T follicular helper cell (primary cell): Measurements from ENCODE around the gene RIMS1.
"Not testable (repeated sequence)": the region's sequence is repeated elsewhere in the genome, so short reads cannot be mapped to it uniquely, and the experiment has no call there.

Source experiments
- DNase-seq: peaks from one replicate; pipeline ENCODE4 v3.0.0-alpha.2; 2020; ENCODE audit warnings: low read depth

Gene RIMS1

GRCh38 chr6:72328775-72329174, 442.4 kb downstream of the RIMS1 start:
- no peak for DNase-seq

GRCh38 chr6:72335203-72335602, 448.9 kb downstream of the RIMS1 start:
- not testable (repeated sequence) for DNase-seq

GRCh38 chr6:72348926-72349325, 462.6 kb downstream of the RIMS1 start:
- no peak for DNase-seq

GRCh38 chr6:72350296-72350881, 464.0 kb downstream of the RIMS1 start:
- DNase-seq = no peak

- DNase-seq = no peak
Measured at GRCh38 chr6:72363844-72364740, 477.7 kb downstream of the RIMS1 start.

GRCh38 chr6:72365773-72366172, 479.4 kb downstream of the RIMS1 start:
- no peak for DNase-seq

GRCh38 chr6:72367439-72367838, 481.1 kb downstream of the RIMS1 start:
- DNase-seq = no peak

GRCh38 chr6:72371473-72371872, 485.1 kb downstream of the RIMS1 start:
- no peak for DNase-seq

GRCh38 chr6:72374172-72374571, 487.8 kb downstream of the RIMS1 start:
- no peak for DNase-seq

- DNase-seq = no peak
Measured at GRCh38 chr6:72374857-72375256, 488.5 kb downstream of the RIMS1 start.

GRCh38 chr6:72376736-72377135, 490.4 kb downstream of the RIMS1 start:
- no peak for DNase-seq

- no peak for DNase-seq
Measured at GRCh38 chr6:72381076-72381475, 494.7 kb downstream of the RIMS1 start.

- DNase-seq = no peak
Measured at GRCh38 chr6:72382602-72383529, 496.5 kb downstream of the RIMS1 start.

GRCh38 chr6:72386324-72386723, 500.0 kb downstream of the RIMS1 start:
- DNase-seq = no peak

GRCh38 chr6:72389698-72390097, 503.3 kb downstream of the RIMS1 start:
- no peak for DNase-seq

- DNase-seq = no peak
Measured at GRCh38 chr6:72390548-72390947, 504.2 kb downstream of the RIMS1 start.

- DNase-seq = no peak
Measured at GRCh38 chr6:72401865-72402264, 515.5 kb downstream of the RIMS1 start.

GRCh38 chr6:72403413-72403812, 517.1 kb downstream of the RIMS1 start:
- no peak for DNase-seq

GRCh38 chr6:72406517-72406916, 520.2 kb downstream of the RIMS1 start:
- DNase-seq = no peak

GRCh38 chr6:72410769-72411168, 524.4 kb downstream of the RIMS1 start:
- no peak for DNase-seq

GRCh38 chr6:72411872-72412708, 525.7 kb downstream of the RIMS1 start:
- DNase-seq = peak; percentile 58

- no peak for DNase-seq
Measured at GRCh38 chr6:72412709-72413044, 526.3 kb downstream of the RIMS1 start.
